Testis (tissue), 3 donors: ENCODE data around the gene DLG5. TPM values are rescaled to one million over a fixed set of nuclear protein-coding genes. Genes with fewer than 3 reads are reported as not detected.

ENCODE experiments used
- DNase-seq: peaks from one replicate; pipeline ENCODE4 v3.0.0-alpha.2; 2019
- H3K27ac ChIP-seq, 2 donors: fragments of 200-600 bp; sonication (generic); one replicate each; pipeline ENCODE4 v1.5.1; 2019
- H3K27me3 ChIP-seq: fragments of 200-600 bp; sonication (generic); one replicate; pipeline ENCODE4 v1.5.1; 2019
- H3K36me3 ChIP-seq: fragments of 200-600 bp; sonication (generic); one replicate; pipeline ENCODE4 v1.5.1; 2017; ENCODE audit warnings: low read depth; ENCODE audit errors: missing control alignments
- H3K4me1 ChIP-seq: fragments of 200-600 bp; sonication (generic); one replicate; pipeline ENCODE4 v1.5.1; 2019
- H3K4me3 ChIP-seq, 2 donors: fragments of 200-600 bp; sonication (generic); one replicate each; pipeline ENCODE4 v1.5.1; 2017 to 2019
- H3K9me3 ChIP-seq: fragments of 200-600 bp; sonication (generic); one replicate; pipeline ENCODE4 v1.5.1; 2017
- POLR2A ChIP-seq: fragments of 450-650 bp; IDR thresholded peaks from one replicate; pipeline ENCODE4 v1.6.1; 2017; ENCODE audit warnings: antibody characterized with exemption, mild to moderate bottlenecking, moderate library complexity
- WGBS, 2 donors: methylation state at CpG; one replicate each; pipeline ENCODE4 v1.1.5; 2018; 5-methylcytosine and 5-hydroxymethylcytosine counted together
- intact Hi-C: fragments of 100-400 bp; cut with DNase I; formaldehyde crosslinking; loops from one replicate; pipeline ENCODE4 v1.15.1; 2023; ENCODE audit warnings: low total_unique reads
- polyA plus RNA-seq: library from polyadenylated mRNA; stranded (reverse); fragments of 350-450 nt; fragmentation: Illumina TruSeq; extraction: RNeasy Lipid Tissue Mini Kit (QIAGEN cat#74804); gene quantifications from one replicate; pipeline ENCODE4 v1.2.3, GENCODE V29; 2014; ENCODE audit warnings: low read depth, low replicate concordance; ENCODE audit not compliant: insufficient read depth
- total RNA-seq, 2 donors: library from RNA; depleted of rRNA; stranded (reverse); fragments of >200 nt; gene quantifications; one replicate each; pipeline ENCODE4 v1.2.3, GENCODE V29; 2016
- TF ChIP-seq, protein P1 (sequence below), 3 experiments: fragments of 450-650 bp in 2 of 3; fragments of 200-600 bp in 1 of 3; sonication (generic) in 1 of 3; IDR thresholded peaks; one replicate each; pipeline ENCODE4 v1.5.1; 2016 to 2019; ENCODE audit warnings: antibody characterized with exemption in 3 of 3, mild to moderate bottlenecking in 2 of 3, moderate library complexity in 1 of 3

DLG5 gene
- total and polyA plus RNA-seq, 3 donors from 2014 or later: 26.9 to 54.8 (median 50.1) TPM

DNA sequence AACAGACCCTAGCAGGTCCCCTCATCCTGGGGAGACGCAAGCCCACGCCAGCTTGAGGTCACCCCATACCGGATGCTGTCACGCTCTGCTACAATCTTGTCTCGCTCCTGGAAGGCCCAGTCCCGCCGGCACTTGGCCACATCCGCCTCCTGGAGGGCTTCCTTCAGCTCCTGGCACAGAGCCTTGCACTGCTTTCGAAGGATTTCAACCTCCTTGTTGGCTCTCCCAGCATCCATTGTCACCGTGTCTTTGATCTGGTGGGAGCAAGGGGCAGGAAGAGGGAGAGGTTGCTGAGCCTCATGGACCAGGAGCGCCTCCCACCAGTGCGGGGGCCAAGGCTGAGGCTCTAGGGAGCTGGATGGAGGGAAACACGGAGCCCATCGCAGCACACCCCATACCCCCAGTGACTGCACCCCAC, 90.9 kb downstream of the DLG5 start:
- Histone ChIP-seq H3K36me3 (no peaks in the 10 kb centered on the region), H3K4me3 (no peak overlapping the region), H3K9me3 (no peaks in the 10 kb centered on the region), H3K4me1 (peaks cover 9% of the 10 kb centered on the region), H3K27me3 (no peaks in the 10 kb centered on the region), H3K27ac (no peak overlapping the region)
- no peak for DNase-seq
- TF ChIP-seq POLR2A: no peak
- TF ChIP-seq, protein P1, sequence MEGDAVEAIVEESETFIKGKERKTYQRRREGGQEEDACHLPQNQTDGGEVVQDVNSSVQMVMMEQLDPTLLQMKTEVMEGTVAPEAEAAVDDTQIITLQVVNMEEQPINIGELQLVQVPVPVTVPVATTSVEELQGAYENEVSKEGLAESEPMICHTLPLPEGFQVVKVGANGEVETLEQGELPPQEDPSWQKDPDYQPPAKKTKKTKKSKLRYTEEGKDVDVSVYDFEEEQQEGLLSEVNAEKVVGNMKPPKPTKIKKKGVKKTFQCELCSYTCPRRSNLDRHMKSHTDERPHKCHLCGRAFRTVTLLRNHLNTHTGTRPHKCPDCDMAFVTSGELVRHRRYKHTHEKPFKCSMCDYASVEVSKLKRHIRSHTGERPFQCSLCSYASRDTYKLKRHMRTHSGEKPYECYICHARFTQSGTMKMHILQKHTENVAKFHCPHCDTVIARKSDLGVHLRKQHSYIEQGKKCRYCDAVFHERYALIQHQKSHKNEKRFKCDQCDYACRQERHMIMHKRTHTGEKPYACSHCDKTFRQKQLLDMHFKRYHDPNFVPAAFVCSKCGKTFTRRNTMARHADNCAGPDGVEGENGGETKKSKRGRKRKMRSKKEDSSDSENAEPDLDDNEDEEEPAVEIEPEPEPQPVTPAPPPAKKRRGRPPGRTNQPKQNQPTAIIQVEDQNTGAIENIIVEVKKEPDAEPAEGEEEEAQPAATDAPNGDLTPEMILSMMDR (IDR thresholded peaks at IDR 0.05): no peak
- intact Hi-C loops: no loop called here
- 86 to 89% methylated on average over 14 of the region's 14 CpGs for WGBS, 2 donors

DNA sequence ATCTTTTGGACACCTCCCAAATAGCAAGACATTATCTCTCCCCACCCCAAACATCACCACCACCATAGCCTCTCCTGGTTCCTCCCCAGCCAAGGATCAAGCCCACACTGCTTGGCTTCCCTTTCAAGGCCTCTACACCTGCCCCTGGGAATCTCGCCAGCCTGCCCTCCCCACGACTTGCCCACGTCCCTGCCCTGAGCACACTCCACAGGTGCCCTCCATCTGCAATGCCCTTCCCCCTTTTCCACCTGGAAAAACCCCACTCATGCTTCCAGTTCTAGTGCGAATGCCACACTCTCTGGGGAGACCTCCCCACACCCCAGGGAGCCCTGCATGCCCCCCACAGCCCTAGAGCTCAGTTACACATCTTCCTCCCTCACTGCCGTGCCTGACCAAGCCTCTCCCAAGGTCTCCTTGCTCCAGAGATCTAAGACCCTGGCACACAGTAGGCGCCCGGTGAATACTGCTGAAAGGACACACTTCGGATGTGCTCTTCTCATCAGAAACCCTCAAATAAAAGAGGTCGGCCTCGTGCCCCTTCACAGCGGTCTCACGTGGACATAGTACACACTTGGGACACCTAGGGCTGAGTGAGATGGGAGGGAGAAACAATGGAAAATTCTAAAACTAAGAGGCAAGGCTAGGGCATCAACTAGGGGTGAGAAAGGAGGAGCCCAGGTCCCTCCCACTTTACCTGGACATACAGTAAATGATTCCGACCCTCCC, 91.4 kb downstream of the DLG5 start:
- H3K9me3 ChIP-seq: no peaks in the 10 kb centered on the region
- H3K27me3 ChIP-seq: no peaks in the 10 kb centered on the region
- TF ChIP-seq, protein P1 (IDR thresholded peaks at IDR 0.05): no peak
- TF ChIP-seq POLR2A: no peak
- no peak overlapping the region for H3K27ac ChIP-seq
- no peaks in the 10 kb centered on the region for H3K36me3 ChIP-seq
- H3K4me1 ChIP-seq: peaks cover 9% of the 10 kb centered on the region
- DNase-seq: no peak
- intact Hi-C loops: no loop called here
- 81 to 84% methylated on average over 13 of the region's 13 CpGs for WGBS, 2 donors
- H3K4me3 ChIP-seq: no peak overlapping the region

DNA sequence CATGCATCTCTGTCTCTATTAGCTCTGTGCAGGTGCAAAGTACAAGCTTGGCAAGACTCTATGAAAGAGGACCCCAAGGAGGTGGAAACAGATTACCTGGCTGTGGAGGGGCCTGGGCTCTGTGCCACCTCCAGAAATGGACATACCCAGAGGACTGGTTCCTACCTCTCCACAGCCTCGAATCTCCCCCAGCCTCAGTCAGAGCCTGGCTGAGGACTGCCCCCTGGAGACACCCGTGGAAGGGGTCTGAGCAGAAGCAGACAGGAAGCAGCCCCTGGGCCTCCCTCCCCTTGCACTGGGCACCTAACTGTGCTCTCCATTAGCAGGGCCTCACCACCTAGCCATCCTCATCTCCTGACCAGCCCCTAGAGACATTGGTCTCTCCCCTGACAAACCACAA, 92.0 kb downstream of the DLG5 start:
- peaks cover 9% of the 10 kb centered on the region for H3K4me1 ChIP-seq
- DNase-seq: no peak
- no peak overlapping the region for H3K4me3 ChIP-seq
- H3K9me3 ChIP-seq: no peaks in the 10 kb centered on the region
- TF ChIP-seq POLR2A: no peak
- TF ChIP-seq, protein P1 (IDR thresholded peaks at IDR 0.05): no peak
- intact Hi-C loops: no loop called here
- H3K27ac ChIP-seq: no peak overlapping the region
- 79 to 92% methylated on average over 2 of the region's 2 CpGs for WGBS, 2 donors
- H3K27me3 ChIP-seq: no peaks in the 10 kb centered on the region
- no peaks in the 10 kb centered on the region for H3K36me3 ChIP-seq

DNA sequence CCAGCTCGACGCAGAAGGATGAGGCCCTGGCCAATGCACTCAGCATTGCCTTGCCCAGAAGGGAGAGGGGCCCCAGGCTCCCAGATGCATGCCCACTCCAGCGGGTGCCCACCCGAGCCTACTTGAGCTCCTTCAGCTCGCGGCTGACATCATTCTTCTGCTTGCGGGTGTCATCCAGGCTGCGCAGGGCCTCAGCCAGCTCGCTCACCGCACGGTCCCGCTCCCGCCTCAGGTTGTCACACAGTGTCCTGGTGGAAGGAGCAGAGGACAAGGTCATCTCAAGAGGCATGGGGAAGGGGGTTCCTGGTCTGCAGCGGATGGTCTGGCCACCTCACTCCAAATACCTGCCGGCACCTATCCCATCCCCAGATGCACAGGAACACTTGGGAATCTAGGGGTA, 92.8 kb downstream of the DLG5 start:
- peaks cover 7% of the 10 kb centered on the region for H3K4me1 ChIP-seq
- H3K9me3 ChIP-seq: no peaks in the 10 kb centered on the region
- TF ChIP-seq, protein P1 (IDR thresholded peaks at IDR 0.05): no peak
- no peak for TF ChIP-seq POLR2A

DNA sequence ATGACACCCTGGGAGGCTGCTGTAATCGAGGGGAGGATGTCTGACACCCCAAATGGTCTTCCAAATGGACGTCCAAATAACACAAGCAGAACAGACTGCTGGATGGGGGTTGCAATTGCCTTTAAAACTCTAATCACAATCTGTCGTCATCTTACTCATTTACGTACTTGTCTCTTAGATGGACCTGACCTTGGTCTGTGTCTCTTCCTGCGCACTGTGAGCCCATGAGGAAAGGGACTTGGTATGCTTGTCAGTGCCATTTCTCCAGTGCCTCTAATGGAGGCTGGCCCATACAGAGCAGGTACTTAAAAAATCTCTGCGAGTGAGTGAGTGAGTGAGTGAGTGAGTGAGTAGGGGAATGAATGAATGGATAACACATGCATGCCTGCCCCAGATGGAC, 93.3 kb downstream of the DLG5 start:
- H3K27ac ChIP-seq: no peak overlapping the region

More for the DNA sequence above, 92.8 kb downstream of the DLG5 start:
- WGBS, 2 donors: 97 to 100% methylated on average over 10 to 15 of the region's 15 CpGs
- Histone ChIP-seq H3K36me3 (no peaks in the 10 kb centered on the region), H3K27me3 (no peaks in the 10 kb centered on the region), H3K27ac (no peak overlapping the region), H3K4me3 (no peak overlapping the region)
- no peak for DNase-seq
- intact Hi-C loops: no loop called here

More for the DNA sequence above, 93.3 kb downstream of the DLG5 start:
- DNase-seq: no peak
- TF ChIP-seq, protein P1 (IDR thresholded peaks at IDR 0.05): no peak
- no peak for TF ChIP-seq POLR2A
- Histone ChIP-seq H3K27me3 (no peaks in the 10 kb centered on the region), H3K9me3 (no peaks in the 10 kb centered on the region), H3K36me3 (no peaks in the 10 kb centered on the region), H3K4me1 (peaks cover 2% of the 10 kb centered on the region), H3K4me3 (no peak overlapping the region)
- 90 to 92% methylated on average over 6 of the region's 6 CpGs for WGBS, 2 donors
- intact Hi-C loops: no loop called here
